Panc1 (cell line): ENCODE measurements around the gene OGDH. TPM values are rescaled to one million over a fixed set of nuclear protein-coding genes. Genes with fewer than 3 reads are reported as not detected.

Source experiments
- ATAC-seq: fragments of 200-7000 bp; cut with Tn5 transposase; 2 replicates; pipeline ENCODE4 v1.9.1; 2020; ENCODE audit warnings: mild to moderate bottlenecking, moderate library complexity
- BruUV-seq: library from RNA; stranded (reverse); fragments of 400-500 nt; replicated peaks from 2 replicates; lab custom pipeline; 2021; lab: Mats Ljungman, UMichigan
- CTCF ChIA-PET: fragments of 300-600 bp; sonication (Branson Sonifier 250); formaldehyde crosslinking; loops from one replicate; lab custom pipeline; 2022; ENCODE audit warnings: antibody characterized with exemption; lab: Charles Lee
- POLR2A ChIA-PET: fragments of 300-600 bp; sonication (Branson Sonifier 250); formaldehyde crosslinking; loops from one replicate; lab custom pipeline; 2022; ENCODE audit warnings: antibody characterized with exemption; lab: Charles Lee
- DNase-seq: peaks from one replicate; pipeline ENCODE4 v3.0.0-alpha.2; 2010; ENCODE audit warnings: low read depth, low spot score
- H3K27ac ChIP-seq: 2 replicates; pipeline ENCODE4 v1.5.1; 2011; ENCODE audit warnings: mild to moderate bottlenecking, low read length, inconsistent platforms
- H3K27me3 ChIP-seq: fragments of 200-500 bp; sonication (Bioruptor generic); 2 replicates; pipeline ENCODE4 v1.6.0; 2014; ENCODE audit warnings: low read length, inconsistent platforms; ENCODE audit not compliant: control insufficient read depth, insufficient read depth
- H3K36me3 ChIP-seq: fragments of 200-500 bp; sonication (Bioruptor generic); 2 replicates; pipeline ENCODE4 v1.5.1; 2014; ENCODE audit warnings: inconsistent platforms, mild to moderate bottlenecking, low read length, moderate library complexity; ENCODE audit not compliant: control insufficient read depth, insufficient read depth
- H3K4me1 ChIP-seq: 2 replicates; pipeline ENCODE4 v1.5.1; 2011; ENCODE audit warnings: inconsistent platforms, mild to moderate bottlenecking, low read length, moderate library complexity; ENCODE audit not compliant: control insufficient read depth, insufficient read depth
- H3K4me3 ChIP-seq, 2 experiments: 2 replicates each; pipeline ENCODE4 v1.5.1; 2011 to 2012; ENCODE audit warnings: low read depth in 2 of 2, low read length in 2 of 2, mild to moderate bottlenecking in 2 of 2, inconsistent platforms in 1 of 2, moderate library complexity in 1 of 2
- H3K9me3 ChIP-seq: fragments of 200-500 bp; sonication (Bioruptor generic); 2 replicates; pipeline ENCODE4 v1.5.1; 2014; ENCODE audit warnings: low read depth, mild to moderate bottlenecking, inconsistent platforms, low read length, moderate library complexity; ENCODE audit not compliant: control insufficient read depth, insufficient read depth
- POLR2AphosphoS5 ChIP-seq: IDR thresholded peaks from 2 replicates; pipeline ENCODE4 v1.6.1; 2012; ENCODE audit warnings: mild to moderate bottlenecking, low read depth, low read length, moderate library complexity
- SIN3A ChIP-seq: IDR thresholded peaks from 2 replicates; pipeline ENCODE4 v1.6.1; 2012; ENCODE audit warnings: low read depth, mild to moderate bottlenecking, low read length, moderate library complexity, borderline replicate concordance; ENCODE audit not compliant: insufficient read depth
- TCF7L2 ChIP-seq: IDR thresholded peaks from 2 replicates; pipeline ENCODE4 v1.6.1; 2011; ENCODE audit warnings: mild to moderate bottlenecking, low read depth, low read length, inconsistent platforms
- in situ Hi-C: cut with HindIII; loops from 2 replicates; pipeline ENCODE4 v1.10.0; 2016; ENCODE audit warnings: low sequenced_read_pairs, low pct_unique_long_range_greater_than_20kb
- intact Hi-C: fragments of 100-400 bp; cut with micrococcal nuclease; formaldehyde crosslinking; loops from one replicate; pipeline ENCODE4 v1.10.0; 2022; ENCODE audit not compliant: unreplicated experiment
- total RNA-seq: library from RNA; stranded (reverse); gene quantifications from one replicate; pipeline ENCODE4 v1.2.1, GENCODE V29; 2021; ENCODE audit not compliant: unreplicated experiment
- TF ChIP-seq, protein P1 (sequence below): fragments of 450-650 bp; IDR thresholded peaks from 2 replicates; pipeline ENCODE4 v1.5.1; 2017; ENCODE audit warnings: mild to moderate bottlenecking
- TF ChIP-seq, protein P2 (sequence below), 2 experiments: IDR thresholded peaks; 2 replicates each; pipeline ENCODE4 v1.6.1; 2011 to 2012; ENCODE audit warnings: low read depth in 2 of 2, control low read depth in 1 of 2, low read length in 1 of 2, mild to moderate bottlenecking in 1 of 2, moderate library complexity in 1 of 2; ENCODE audit not compliant: insufficient read depth in 1 of 2

The OGDH gene
- total RNA-seq, 1 experiment from 2014 or later: 166 TPM

DNA sequence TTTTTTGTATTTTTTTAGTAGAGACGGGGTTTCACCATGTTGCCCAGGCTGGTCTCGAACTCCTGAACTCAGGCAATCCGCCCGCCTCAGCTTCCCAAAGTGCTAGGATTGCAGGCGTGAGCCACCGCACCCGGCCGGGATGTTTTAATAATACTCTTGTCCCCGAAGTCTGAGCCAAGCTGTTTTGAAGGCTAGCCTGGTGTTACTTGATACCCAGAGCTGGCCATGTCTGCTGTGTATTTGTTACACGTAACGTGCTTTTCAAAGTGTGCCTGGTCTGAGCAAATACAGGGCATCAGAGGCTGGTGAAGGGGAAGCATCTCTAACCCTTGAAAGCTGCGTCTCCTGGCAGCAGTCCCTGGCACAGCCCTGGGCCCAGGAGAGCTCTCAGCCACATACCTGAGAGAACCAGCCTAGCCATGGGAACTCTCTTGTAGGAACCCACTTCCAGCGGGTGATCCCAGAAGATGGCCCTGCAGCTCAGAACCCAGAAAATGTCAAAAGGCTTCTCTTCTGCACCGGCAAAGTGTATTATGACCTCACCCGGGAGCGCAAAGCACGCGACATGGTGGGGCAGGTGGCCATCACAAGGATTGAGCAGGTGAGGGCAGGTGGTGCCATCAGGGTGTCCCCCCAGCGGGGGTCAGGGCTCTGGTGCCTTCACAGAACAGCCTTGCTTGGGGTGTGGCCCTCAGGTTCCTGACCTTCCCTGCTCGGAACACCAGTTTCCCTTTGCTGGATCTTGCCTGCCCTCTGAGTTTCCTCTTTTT, 100.5 kb downstream of the OGDH start:
- in situ Hi-C loops: no loop called here
- H3K36me3 ChIP-seq: peaks cover 3% of the 10 kb centered on the region; the same call in 1 of the 2 replicates

DNA sequence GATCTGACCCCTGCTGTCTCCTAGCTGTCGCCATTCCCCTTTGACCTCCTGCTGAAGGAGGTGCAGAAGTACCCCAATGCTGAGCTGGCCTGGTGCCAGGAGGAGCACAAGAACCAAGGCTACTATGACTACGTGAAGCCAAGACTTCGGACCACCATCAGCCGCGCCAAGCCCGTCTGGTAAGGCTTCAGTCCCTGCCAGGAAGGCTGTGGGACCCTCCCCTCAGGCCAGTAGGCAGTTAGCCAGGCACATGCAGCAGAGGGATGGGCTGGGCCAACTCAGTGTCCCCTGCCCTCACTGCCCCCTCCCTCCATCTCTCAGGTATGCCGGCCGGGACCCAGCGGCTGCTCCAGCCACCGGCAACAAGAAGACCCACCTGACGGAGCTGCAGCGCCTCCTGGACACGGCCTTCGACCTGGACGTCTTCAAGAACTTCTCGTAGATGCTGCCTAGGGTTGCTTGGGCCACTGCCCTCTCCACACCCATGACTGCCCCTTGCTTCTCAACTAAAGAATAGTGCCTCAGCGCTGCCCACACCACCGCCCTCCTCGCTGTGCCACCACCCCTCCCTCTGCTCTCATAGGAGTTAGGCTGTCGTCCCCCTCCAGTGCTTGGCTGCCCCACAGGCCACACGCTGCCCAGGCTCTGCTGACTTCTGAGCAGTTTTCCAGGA, 101.3 kb downstream of the OGDH start:
- ChIA-PET CTCF (no interaction called here), POLR2A (no interaction called here)
- TSS peak; percentile 24 for BruUV-seq

More for the DNA sequence above, 100.5 kb downstream of the OGDH start:
- no peak overlapping the region for H3K4me3 ChIP-seq
- DNase-seq (no peak), ATAC-seq (no peak)
- no TSS peak for BruUV-seq
- no peaks in the 10 kb centered on the region for H3K27me3 ChIP-seq
- intact Hi-C loops: no loop called here
- TF ChIP-seq, protein P1, sequence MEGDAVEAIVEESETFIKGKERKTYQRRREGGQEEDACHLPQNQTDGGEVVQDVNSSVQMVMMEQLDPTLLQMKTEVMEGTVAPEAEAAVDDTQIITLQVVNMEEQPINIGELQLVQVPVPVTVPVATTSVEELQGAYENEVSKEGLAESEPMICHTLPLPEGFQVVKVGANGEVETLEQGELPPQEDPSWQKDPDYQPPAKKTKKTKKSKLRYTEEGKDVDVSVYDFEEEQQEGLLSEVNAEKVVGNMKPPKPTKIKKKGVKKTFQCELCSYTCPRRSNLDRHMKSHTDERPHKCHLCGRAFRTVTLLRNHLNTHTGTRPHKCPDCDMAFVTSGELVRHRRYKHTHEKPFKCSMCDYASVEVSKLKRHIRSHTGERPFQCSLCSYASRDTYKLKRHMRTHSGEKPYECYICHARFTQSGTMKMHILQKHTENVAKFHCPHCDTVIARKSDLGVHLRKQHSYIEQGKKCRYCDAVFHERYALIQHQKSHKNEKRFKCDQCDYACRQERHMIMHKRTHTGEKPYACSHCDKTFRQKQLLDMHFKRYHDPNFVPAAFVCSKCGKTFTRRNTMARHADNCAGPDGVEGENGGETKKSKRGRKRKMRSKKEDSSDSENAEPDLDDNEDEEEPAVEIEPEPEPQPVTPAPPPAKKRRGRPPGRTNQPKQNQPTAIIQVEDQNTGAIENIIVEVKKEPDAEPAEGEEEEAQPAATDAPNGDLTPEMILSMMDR: no peak
- TF ChIP-seq TCF7L2 (no peak), SIN3A (no peak), POLR2AphosphoS5 (no peak)
- TF ChIP-seq, protein P2, sequence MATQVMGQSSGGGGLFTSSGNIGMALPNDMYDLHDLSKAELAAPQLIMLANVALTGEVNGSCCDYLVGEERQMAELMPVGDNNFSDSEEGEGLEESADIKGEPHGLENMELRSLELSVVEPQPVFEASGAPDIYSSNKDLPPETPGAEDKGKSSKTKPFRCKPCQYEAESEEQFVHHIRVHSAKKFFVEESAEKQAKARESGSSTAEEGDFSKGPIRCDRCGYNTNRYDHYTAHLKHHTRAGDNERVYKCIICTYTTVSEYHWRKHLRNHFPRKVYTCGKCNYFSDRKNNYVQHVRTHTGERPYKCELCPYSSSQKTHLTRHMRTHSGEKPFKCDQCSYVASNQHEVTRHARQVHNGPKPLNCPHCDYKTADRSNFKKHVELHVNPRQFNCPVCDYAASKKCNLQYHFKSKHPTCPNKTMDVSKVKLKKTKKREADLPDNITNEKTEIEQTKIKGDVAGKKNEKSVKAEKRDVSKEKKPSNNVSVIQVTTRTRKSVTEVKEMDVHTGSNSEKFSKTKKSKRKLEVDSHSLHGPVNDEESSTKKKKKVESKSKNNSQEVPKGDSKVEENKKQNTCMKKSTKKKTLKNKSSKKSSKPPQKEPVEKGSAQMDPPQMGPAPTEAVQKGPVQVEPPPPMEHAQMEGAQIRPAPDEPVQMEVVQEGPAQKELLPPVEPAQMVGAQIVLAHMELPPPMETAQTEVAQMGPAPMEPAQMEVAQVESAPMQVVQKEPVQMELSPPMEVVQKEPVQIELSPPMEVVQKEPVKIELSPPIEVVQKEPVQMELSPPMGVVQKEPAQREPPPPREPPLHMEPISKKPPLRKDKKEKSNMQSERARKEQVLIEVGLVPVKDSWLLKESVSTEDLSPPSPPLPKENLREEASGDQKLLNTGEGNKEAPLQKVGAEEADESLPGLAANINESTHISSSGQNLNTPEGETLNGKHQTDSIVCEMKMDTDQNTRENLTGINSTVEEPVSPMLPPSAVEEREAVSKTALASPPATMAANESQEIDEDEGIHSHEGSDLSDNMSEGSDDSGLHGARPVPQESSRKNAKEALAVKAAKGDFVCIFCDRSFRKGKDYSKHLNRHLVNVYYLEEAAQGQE (IDR thresholded peaks at IDR 0.05; ENCODE audit: insufficient read depth in 1 of 2, low read depth in 2 of 2, low read length in 1 of 2): no peak
- CTCF ChIA-PET: no interaction called here
- no peak overlapping the region for H3K27ac ChIP-seq
- POLR2A ChIA-PET: no interaction called here
- peaks cover 23% of the 10 kb centered on the region for H3K4me1 ChIP-seq
- no peaks in the 10 kb centered on the region for H3K9me3 ChIP-seq

More for the DNA sequence above, 101.3 kb downstream of the OGDH start:
- Histone ChIP-seq H3K36me3 (peaks cover 3% of the 10 kb centered on the region; the same call in 1 of the 2 replicates), H3K27ac (no peak overlapping the region; the same call in 1 of the 2 replicates), H3K4me1 (peaks cover 28% of the 10 kb centered on the region), H3K4me3 (no peak overlapping the region), H3K27me3 (no peaks in the 10 kb centered on the region), H3K9me3 (no peaks in the 10 kb centered on the region)
- no peak for ATAC-seq
- no peak for DNase-seq
- TF ChIP-seq TCF7L2 (no peak), SIN3A (no peak), POLR2AphosphoS5 (no peak)
- TF ChIP-seq, protein P2 (IDR thresholded peaks at IDR 0.05; ENCODE audit: insufficient read depth in 1 of 2, low read depth in 2 of 2, low read length in 1 of 2): no peak
- TF ChIP-seq, protein P1: no peak
- intact Hi-C loops (no loop called here), in situ Hi-C loops (no loop called here)
